Measurements from ENCODE around the gene PODXL2. TPM values are rescaled to one million over a fixed set of nuclear protein-coding genes. Genes with fewer than 3 reads are reported as not detected.

The PODXL2 gene
- total RNA-seq, 1 experiment from 2014 or later = 15.3 TPM

DNA sequence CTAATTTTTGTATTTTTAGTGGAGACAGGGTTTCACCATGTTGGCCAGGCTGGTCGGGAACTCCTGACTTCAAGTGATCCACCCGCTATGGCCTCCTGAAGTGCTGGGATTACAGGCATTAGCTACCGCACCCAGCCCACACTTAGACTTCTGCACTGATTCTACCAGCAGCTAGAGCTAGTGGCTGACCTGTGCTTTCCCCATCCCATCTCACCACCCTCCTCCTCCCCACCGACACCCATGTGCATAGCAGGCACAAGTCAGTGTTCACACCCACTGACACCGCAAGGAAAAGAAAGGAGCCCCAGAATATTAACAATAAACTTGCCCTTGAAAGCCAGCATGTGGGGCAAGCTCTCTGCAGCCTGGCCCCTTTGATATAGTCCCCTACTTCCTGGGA is 32.6 kb downstream of the PODXL2 start:
- Histone ChIP-seq H3K27me3 (ENCODE audit: control insufficient read depth, insufficient read depth, low read length) (no peaks in the 10 kb centered on the region), H3K4me1 (ENCODE audit: control insufficient read depth, insufficient read depth, low read length) (no peaks in the 10 kb centered on the region), H3K27ac (ENCODE audit: low read length) (no peak overlapping the region), H3K4me3 (ENCODE audit: low read depth in 2 of 2, low read length in 2 of 2) (no peak overlapping the region), H3K9me3 (ENCODE audit: control insufficient read depth, insufficient read depth, low read depth, low read length) (no peaks in the 10 kb centered on the region), H3K36me3 (ENCODE audit: control insufficient read depth, insufficient read depth, low read length) (no peaks in the 10 kb centered on the region)
- ATAC-seq (no peak), DNase-seq (ENCODE audit: low read depth, low spot score) (no peak)
- TF ChIP-seq POLR2AphosphoS5 (IDR thresholded peaks at IDR 0.05; ENCODE audit: low read depth, low read length) (no peak), TCF7L2 (IDR thresholded peaks at IDR 0.05; ENCODE audit: low read depth, low read length) (no peak), SIN3A (IDR thresholded peaks at IDR 0.05; ENCODE audit: borderline replicate concordance, insufficient read depth, low read depth, low read length) (no peak)
- TF ChIP-seq, protein P1, sequence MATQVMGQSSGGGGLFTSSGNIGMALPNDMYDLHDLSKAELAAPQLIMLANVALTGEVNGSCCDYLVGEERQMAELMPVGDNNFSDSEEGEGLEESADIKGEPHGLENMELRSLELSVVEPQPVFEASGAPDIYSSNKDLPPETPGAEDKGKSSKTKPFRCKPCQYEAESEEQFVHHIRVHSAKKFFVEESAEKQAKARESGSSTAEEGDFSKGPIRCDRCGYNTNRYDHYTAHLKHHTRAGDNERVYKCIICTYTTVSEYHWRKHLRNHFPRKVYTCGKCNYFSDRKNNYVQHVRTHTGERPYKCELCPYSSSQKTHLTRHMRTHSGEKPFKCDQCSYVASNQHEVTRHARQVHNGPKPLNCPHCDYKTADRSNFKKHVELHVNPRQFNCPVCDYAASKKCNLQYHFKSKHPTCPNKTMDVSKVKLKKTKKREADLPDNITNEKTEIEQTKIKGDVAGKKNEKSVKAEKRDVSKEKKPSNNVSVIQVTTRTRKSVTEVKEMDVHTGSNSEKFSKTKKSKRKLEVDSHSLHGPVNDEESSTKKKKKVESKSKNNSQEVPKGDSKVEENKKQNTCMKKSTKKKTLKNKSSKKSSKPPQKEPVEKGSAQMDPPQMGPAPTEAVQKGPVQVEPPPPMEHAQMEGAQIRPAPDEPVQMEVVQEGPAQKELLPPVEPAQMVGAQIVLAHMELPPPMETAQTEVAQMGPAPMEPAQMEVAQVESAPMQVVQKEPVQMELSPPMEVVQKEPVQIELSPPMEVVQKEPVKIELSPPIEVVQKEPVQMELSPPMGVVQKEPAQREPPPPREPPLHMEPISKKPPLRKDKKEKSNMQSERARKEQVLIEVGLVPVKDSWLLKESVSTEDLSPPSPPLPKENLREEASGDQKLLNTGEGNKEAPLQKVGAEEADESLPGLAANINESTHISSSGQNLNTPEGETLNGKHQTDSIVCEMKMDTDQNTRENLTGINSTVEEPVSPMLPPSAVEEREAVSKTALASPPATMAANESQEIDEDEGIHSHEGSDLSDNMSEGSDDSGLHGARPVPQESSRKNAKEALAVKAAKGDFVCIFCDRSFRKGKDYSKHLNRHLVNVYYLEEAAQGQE (IDR thresholded peaks at IDR 0.05; ENCODE audit: insufficient read depth in 1 of 2, low read depth in 2 of 2, low read length in 1 of 2) = no peak
- TF ChIP-seq, protein P2, sequence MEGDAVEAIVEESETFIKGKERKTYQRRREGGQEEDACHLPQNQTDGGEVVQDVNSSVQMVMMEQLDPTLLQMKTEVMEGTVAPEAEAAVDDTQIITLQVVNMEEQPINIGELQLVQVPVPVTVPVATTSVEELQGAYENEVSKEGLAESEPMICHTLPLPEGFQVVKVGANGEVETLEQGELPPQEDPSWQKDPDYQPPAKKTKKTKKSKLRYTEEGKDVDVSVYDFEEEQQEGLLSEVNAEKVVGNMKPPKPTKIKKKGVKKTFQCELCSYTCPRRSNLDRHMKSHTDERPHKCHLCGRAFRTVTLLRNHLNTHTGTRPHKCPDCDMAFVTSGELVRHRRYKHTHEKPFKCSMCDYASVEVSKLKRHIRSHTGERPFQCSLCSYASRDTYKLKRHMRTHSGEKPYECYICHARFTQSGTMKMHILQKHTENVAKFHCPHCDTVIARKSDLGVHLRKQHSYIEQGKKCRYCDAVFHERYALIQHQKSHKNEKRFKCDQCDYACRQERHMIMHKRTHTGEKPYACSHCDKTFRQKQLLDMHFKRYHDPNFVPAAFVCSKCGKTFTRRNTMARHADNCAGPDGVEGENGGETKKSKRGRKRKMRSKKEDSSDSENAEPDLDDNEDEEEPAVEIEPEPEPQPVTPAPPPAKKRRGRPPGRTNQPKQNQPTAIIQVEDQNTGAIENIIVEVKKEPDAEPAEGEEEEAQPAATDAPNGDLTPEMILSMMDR (IDR thresholded peaks at IDR 0.05) = no peak
- no TSS peak for BruUV-seq (replicated peaks)
- in situ Hi-C loops (cut with HindIII; ENCODE audit: low pct_unique_long_range_greater_than_20kb, low sequenced_read_pairs) = no loop called here
- ChIA-PET POLR2A (no interaction called here), CTCF (interaction anchor here (1.4 kb wide), 1 partner anchor 33 kb away, joined by 3 read pairs; no protein-coding TSS in a partner anchor)
- intact Hi-C loops (cut with micrococcal nuclease; ENCODE audit: unreplicated experiment) = no loop called here

DNA sequence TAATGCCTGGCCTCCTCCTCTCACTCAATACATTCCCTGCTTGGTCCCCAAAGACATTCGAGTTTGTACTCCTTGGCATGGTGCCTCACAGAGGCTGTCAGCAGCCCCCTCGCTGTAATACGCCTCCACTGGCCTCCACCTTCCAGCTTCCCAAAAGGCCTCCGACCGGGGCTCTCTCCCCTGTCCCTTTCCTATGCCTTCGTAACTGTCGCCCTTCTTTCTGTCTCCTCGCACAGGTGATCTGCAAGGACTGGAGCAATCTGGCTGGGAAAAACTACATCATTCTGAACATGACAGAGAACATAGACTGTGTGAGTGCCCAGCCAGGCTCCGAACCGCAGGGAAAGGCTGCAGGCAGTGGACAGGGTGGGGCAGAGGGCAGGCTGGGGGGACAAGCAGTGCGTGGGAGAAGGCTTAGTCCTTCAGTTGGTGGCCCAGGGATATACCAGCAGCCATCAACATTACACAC is 33.0 kb downstream of the PODXL2 start:
- in situ Hi-C loops (cut with HindIII; ENCODE audit: low pct_unique_long_range_greater_than_20kb, low sequenced_read_pairs) (no loop called here), intact Hi-C loops (cut with micrococcal nuclease; ENCODE audit: unreplicated experiment) (no loop called here)
- ChIA-PET POLR2A (no interaction called here), CTCF (interaction anchor here (1.4 kb wide), 1 partner anchor 32 kb away, joined by 3 read pairs; no protein-coding TSS in a partner anchor)
- ATAC-seq (no peak), DNase-seq (ENCODE audit: low read depth, low spot score) (no peak)
- TF ChIP-seq POLR2AphosphoS5 (IDR thresholded peaks at IDR 0.05; ENCODE audit: low read depth, low read length) (no peak), TCF7L2 (IDR thresholded peaks at IDR 0.05; ENCODE audit: low read depth, low read length) (no peak), SIN3A (IDR thresholded peaks at IDR 0.05; ENCODE audit: borderline replicate concordance, insufficient read depth, low read depth, low read length) (no peak)
- TF ChIP-seq, protein P2 (IDR thresholded peaks at IDR 0.05) = no peak
- TF ChIP-seq, protein P1 (IDR thresholded peaks at IDR 0.05; ENCODE audit: insufficient read depth in 1 of 2, low read depth in 2 of 2, low read length in 1 of 2) = no peak
- no TSS peak for BruUV-seq (replicated peaks)
- Histone ChIP-seq H3K9me3 (ENCODE audit: control insufficient read depth, insufficient read depth, low read depth, low read length) (no peaks in the 10 kb centered on the region), H3K27ac (ENCODE audit: low read length) (no peak overlapping the region), H3K36me3 (ENCODE audit: control insufficient read depth, insufficient read depth, low read length) (no peaks in the 10 kb centered on the region), H3K4me3 (ENCODE audit: low read depth in 2 of 2, low read length in 2 of 2) (no peak overlapping the region), H3K27me3 (ENCODE audit: control insufficient read depth, insufficient read depth, low read length) (no peaks in the 10 kb centered on the region), H3K4me1 (ENCODE audit: control insufficient read depth, insufficient read depth, low read length) (no peaks in the 10 kb centered on the region)

All from Panc1 (cell line).